Peyer's patch (tissue), 4 donors: Measurements from ENCODE around the gene RHOT1. TPM values are rescaled to one million over a fixed set of nuclear protein-coding genes. Genes with fewer than 3 reads are reported as not detected.

ENCODE experiments used
- DNase-seq, 3 donors: peaks; one replicate each; pipeline ENCODE4 v3.0.0-alpha.2; 2017 to 2019
- H3K27ac ChIP-seq, 4 donors: fragments of 200-600 bp; sonication (generic); one replicate each; pipeline ENCODE4 v1.5.1; 2016 to 2019
- H3K27me3 ChIP-seq, 2 donors: fragments of 200-600 bp; sonication (generic); one replicate each; pipeline ENCODE4 v1.5.1; 2019
- H3K36me3 ChIP-seq, 3 donors: fragments of 200-600 bp; sonication (generic); one replicate each; pipeline ENCODE4 v1.5.1; 2016 to 2019
- H3K4me1 ChIP-seq, 4 donors: fragments of 200-600 bp; sonication (generic); one replicate each; pipeline ENCODE4 v1.5.1; 2016 to 2019
- H3K4me3 ChIP-seq, 4 donors: fragments of 200-600 bp; sonication (generic); 1 replicate in 3 of 4; 2 replicates in 1 of 4; pipeline ENCODE4 v1.5.1; 2016 to 2019; ENCODE audit warnings: mild to moderate bottlenecking in 1 of 4
- H3K9me3 ChIP-seq, 4 donors: fragments of 200-600 bp; sonication (generic); one replicate each; pipeline ENCODE4 v1.5.1; 2016 to 2019; ENCODE audit warnings: mild to moderate bottlenecking in 1 of 4
- POLR2A ChIP-seq, 2 donors: fragments of 450-650 bp; IDR thresholded peaks; one replicate each; pipeline ENCODE4 v1.5.1; 2017; ENCODE audit warnings: antibody characterized with exemption in 2 of 2, mild to moderate bottlenecking in 2 of 2, moderate library complexity in 2 of 2
- total RNA-seq, 4 donors: library from RNA; depleted of rRNA; stranded (reverse); fragments of >200 nt; gene quantifications; one replicate each; pipeline ENCODE4 v1.1.0, GENCODE V29; 2016
- TF ChIP-seq, protein P1 (sequence below), 6 experiments: fragments of 450-650 bp in 4 of 6; fragments of 200-600 bp in 2 of 6; sonication (generic) in 1 of 6; IDR thresholded peaks; one replicate each; pipeline ENCODE4 v1.5.1; 2017 to 2019; ENCODE audit warnings: antibody characterized with exemption in 6 of 6, mild to moderate bottlenecking in 3 of 6, moderate library complexity in 1 of 6

RHOT1 gene
- total RNA-seq, 4 donors from 2014 or later = 31.4 to 54.9 (median 47.7) TPM

DNA sequence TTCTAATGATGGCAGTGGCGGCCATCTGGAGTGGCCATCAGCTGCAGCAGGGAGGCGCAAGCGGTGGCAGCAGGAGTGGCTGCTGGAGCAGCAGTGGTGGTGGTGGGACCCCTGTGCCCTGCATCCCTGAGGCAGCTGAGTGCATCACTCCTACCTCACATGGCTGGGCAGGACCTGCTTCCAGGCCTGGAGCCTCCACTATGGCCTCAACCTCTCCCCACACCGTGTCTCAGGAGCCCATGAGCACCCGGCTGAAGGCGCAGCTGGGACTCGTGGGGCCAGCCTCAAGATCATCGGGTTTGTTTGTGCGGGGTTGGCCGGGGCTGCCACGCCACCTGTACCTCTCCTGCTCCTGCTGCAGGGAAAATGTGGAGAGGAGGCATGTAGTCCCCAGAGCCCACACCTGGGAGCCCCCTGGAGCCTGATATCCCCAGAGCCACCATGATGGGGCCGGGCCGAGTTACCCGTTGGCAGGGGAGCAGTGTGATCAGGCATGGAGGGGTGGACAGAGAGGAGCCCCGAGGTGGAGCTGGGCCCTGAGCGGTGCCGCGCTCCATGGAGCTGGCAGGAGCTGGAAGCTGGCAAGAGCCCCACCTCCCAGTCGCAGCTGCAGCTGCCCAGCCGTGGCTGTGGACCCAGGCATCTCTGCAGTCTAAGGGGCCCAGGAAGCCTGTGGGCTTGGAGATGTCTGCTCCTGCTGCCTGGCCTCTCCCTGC, 16.7 kb downstream of the RHOT1 start:
- H3K4me3 ChIP-seq = no peak overlapping the region
- H3K27ac ChIP-seq = no peak overlapping the region
- no peaks in the 10 kb centered on the region for H3K27me3 ChIP-seq
- H3K36me3 ChIP-seq = peaks cover 0 to 37% (median 0%) of the 10 kb centered on the region in 3 donors
- TF ChIP-seq, protein P1, sequence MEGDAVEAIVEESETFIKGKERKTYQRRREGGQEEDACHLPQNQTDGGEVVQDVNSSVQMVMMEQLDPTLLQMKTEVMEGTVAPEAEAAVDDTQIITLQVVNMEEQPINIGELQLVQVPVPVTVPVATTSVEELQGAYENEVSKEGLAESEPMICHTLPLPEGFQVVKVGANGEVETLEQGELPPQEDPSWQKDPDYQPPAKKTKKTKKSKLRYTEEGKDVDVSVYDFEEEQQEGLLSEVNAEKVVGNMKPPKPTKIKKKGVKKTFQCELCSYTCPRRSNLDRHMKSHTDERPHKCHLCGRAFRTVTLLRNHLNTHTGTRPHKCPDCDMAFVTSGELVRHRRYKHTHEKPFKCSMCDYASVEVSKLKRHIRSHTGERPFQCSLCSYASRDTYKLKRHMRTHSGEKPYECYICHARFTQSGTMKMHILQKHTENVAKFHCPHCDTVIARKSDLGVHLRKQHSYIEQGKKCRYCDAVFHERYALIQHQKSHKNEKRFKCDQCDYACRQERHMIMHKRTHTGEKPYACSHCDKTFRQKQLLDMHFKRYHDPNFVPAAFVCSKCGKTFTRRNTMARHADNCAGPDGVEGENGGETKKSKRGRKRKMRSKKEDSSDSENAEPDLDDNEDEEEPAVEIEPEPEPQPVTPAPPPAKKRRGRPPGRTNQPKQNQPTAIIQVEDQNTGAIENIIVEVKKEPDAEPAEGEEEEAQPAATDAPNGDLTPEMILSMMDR (IDR thresholded peaks at IDR 0.05) = no peak
- TF ChIP-seq POLR2A (IDR thresholded peaks at IDR 0.05) = no peak
- H3K4me1 ChIP-seq = no peaks in the 10 kb centered on the region
- no peaks in the 10 kb centered on the region for H3K9me3 ChIP-seq
- no peak for DNase-seq

DNA sequence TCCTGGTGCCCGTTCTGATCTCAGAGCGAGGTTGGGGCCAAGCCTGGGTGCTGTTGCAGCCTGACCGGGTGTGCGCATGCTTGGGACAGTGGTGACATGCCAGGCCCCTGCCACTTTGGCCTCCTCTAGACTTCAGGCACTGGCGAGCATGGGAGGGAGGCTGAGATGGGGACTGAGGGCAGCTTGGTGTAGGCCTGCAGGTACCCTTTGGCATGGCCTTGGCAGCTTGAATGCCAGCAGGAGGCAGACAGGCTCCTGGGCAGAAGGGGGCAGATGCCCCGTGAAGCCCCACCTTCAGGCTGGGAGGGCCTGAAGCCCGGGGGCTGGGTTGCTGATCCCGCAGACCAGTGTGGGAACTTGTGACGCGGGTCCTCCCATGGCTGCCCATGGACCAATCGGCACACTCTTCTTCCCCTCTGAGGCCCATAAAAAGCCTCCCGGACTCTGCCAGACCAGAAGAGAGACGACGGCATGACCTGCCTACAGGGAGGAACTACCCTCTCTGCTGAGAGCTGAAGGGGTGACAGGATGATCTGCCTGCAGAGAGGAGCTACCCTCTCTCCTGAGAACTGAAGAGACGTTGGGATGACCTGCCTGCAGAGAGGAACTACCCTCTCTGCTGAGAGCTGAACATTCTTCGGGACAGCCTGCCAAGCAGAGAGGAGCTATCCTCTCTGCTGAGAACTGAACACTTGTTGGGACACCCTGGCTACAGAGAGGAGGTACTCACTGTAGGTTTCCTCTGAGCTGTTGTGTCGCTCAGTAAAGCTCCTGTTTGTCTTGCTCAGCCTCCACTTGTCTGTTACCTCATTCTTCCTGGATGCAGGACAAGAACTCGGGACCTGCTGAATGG, 17.5 kb downstream of the RHOT1 start:
- Histone ChIP-seq H3K4me3 (no peak overlapping the region), H3K9me3 (no peaks in the 10 kb centered on the region), H3K4me1 (no peaks in the 10 kb centered on the region), H3K27ac (no peak overlapping the region), H3K36me3 (peaks cover 0 to 31% (median 0%) of the 10 kb centered on the region in 3 donors), H3K27me3 (no peaks in the 10 kb centered on the region)
- DNase-seq = no peak
- TF ChIP-seq, protein P1 (IDR thresholded peaks at IDR 0.05) = no peak
- TF ChIP-seq POLR2A (IDR thresholded peaks at IDR 0.05) = no peak

DNA sequence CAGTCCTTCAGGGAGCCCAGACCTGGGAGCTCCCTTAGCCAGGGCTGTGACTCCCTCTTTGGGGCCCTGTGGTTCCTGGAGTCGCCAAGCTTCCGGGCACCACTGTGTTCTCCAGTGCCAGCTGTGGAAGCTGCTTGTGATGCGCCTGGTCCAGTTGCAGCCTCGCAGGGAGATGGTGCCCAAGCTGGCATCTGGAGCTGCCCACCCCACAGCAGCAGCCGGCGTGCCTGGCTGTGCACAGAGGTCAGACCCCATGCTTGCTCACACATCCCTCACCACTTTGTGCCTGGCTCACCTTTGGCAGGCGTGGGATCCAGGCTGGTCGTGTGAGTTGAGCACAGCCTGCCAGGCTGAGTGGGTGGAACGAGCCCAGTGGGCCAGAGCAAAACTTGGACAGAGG, 18.2 kb downstream of the RHOT1 start:
- Histone ChIP-seq H3K9me3 (no peaks in the 10 kb centered on the region), H3K27me3 (no peaks in the 10 kb centered on the region), H3K27ac (no peak overlapping the region), H3K36me3 (peaks cover 0 to 26% (median 0%) of the 10 kb centered on the region in 3 donors), H3K4me1 (no peaks in the 10 kb centered on the region), H3K4me3 (no peak overlapping the region)
- DNase-seq = no peak
- TF ChIP-seq, protein P1 (IDR thresholded peaks at IDR 0.05) = no peak
- no peak for TF ChIP-seq POLR2A (IDR thresholded peaks at IDR 0.05)

DNA sequence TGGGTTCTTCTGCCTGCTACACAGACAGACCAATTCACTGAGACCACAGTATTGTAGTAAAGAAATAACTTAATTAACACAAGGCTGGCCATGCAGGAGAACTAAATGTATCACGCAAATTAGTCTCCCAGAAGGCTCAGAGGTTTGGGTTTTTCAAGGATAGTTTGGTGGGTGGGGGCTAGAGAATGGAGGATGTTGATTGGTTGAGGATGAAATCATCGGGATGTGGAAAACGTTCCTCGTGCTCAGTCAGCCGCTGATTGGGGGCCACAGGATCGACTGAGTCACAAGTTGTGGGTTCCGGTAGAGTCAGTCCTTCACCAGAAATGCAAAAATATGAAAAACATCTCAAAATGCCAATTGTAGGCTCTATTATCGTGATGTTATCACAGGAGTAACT, 18.7 kb downstream of the RHOT1 start:
- Histone ChIP-seq H3K27ac (peak overlapping the region in 2 of 4 donors; percentile 26 to 67), H3K4me1 (no peaks in the 10 kb centered on the region), H3K27me3 (no peaks in the 10 kb centered on the region), H3K4me3 (no peak overlapping the region), H3K36me3 (peaks cover 0 to 26% (median 0%) of the 10 kb centered on the region in 3 donors), H3K9me3 (no peaks in the 10 kb centered on the region)
- TF ChIP-seq POLR2A (IDR thresholded peaks at IDR 0.05) = no peak
- TF ChIP-seq, protein P1 (IDR thresholded peaks at IDR 0.05) = no peak
- no peak for DNase-seq

DNA sequence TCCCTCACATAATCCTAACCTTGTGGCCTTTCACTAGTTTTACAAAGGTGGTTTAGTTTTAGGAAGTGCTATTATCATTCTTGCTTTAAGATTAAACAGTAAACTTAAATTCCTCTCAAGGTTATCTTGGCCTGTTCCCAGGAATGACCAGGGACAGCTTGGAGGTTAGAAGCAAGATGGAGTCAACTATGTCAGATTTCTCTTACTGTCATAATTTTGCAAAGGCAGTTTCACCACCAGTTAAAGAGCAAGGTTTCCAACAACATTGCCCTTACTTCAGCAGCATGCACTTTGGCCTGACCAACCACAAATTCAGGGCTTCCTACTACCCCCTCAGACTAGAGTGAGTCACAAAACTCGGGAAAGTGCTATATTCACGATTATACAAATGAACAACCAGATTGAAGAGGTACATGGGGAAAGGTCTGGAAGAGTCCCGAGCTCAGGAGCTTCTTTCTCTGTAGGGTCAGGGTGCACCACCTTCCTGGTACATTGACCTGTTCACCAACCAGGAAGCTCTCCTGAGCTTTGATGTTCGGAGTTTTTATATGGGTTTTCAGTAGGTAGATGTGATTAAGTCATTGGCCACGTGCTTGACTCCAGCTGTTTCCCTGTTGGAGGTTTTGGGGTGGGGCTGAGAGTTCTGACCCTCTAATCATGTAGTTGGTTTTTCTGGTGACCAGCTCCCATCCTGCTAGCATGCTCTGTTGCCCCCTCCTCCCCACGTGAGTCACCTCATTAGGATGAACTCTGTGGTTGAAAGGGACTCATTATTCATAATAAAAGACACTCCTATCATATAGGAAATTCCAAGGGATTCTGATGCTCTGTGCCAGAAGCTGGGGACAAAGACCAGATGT, 19.4 kb downstream of the RHOT1 start:
- Histone ChIP-seq H3K4me3 (no peak overlapping the region), H3K4me1 (no peaks in the 10 kb centered on the region), H3K27me3 (no peaks in the 10 kb centered on the region), H3K36me3 (peaks cover 0 to 26% (median 0%) of the 10 kb centered on the region in 3 donors), H3K27ac (peak overlapping the region in 3 of 4 donors; percentile 10 to 67 (median 26)), H3K9me3 (peaks cover 0 to 2% (median 0%) of the 10 kb centered on the region in 4 donors)
- TF ChIP-seq, protein P1 (IDR thresholded peaks at IDR 0.05) = no peak
- TF ChIP-seq POLR2A (IDR thresholded peaks at IDR 0.05) = no peak
- DNase-seq = peak in 2 of 3 donors; percentile 61 to 77
